ENCODE results near the gene PODXL.

Gene PODXL

GRCh38 chr7:131536361-131536849, 20.0 kb downstream of the PODXL start:
- in situ Hi-C loops (cut with HindIII; ENCODE audit: low sequenced_read_pairs) = no loop called here

GRCh38 chr7:131533566-131534561, 22.6 kb downstream of the PODXL start:
- no peak for DNase-seq (ENCODE audit: low read depth, low spot score)
- no peak overlapping the region for H3K4me3 ChIP-seq (ENCODE audit: low read depth, low read length)
- no peak for TF ChIP-seq CTCF (IDR thresholded peaks at IDR 0.05; ENCODE audit: low read depth, low read length)
- in situ Hi-C loops (cut with HindIII; ENCODE audit: low sequenced_read_pairs) = no loop called here

More at GRCh38 chr7:131536361-131536849, 20.0 kb downstream of the PODXL start:
- TF ChIP-seq CTCF (IDR thresholded peaks at IDR 0.05; ENCODE audit: low read depth, low read length) = no peak
- DNase-seq (ENCODE audit: low read depth, low spot score) = no peak
- no peak overlapping the region for H3K4me3 ChIP-seq (ENCODE audit: low read depth, low read length)

- TF ChIP-seq CTCF (IDR thresholded peaks at IDR 0.05; ENCODE audit: low read depth, low read length) = no peak
- H3K4me3 ChIP-seq (ENCODE audit: low read depth, low read length) = no peak overlapping the region
- DNase-seq (ENCODE audit: low read depth, low spot score) = no peak
- in situ Hi-C loops (cut with HindIII; ENCODE audit: low sequenced_read_pairs) = no loop called here
These were observed 23.3 kb downstream of the PODXL start for GRCh38 chr7:131533151-131533559.

- TF ChIP-seq CTCF (IDR thresholded peaks at IDR 0.05; ENCODE audit: low read depth, low read length) = no peak
- no peak for DNase-seq (ENCODE audit: low read depth, low spot score)
- no peak overlapping the region for H3K4me3 ChIP-seq (ENCODE audit: low read depth, low read length)
- in situ Hi-C loops (cut with HindIII; ENCODE audit: low sequenced_read_pairs) = no loop called here
These were observed 23.8 kb downstream of the PODXL start for GRCh38 chr7:131532570-131533091.

GRCh38 chr7:131530137-131530536, 26.3 kb downstream of the PODXL start:
- in situ Hi-C loops (cut with HindIII; ENCODE audit: low sequenced_read_pairs) = no loop called here
- no peak for TF ChIP-seq CTCF (IDR thresholded peaks at IDR 0.05; ENCODE audit: low read depth, low read length)
- no peak overlapping the region for H3K4me3 ChIP-seq (ENCODE audit: low read depth, low read length)
- DNase-seq (ENCODE audit: low read depth, low spot score) = no peak

- in situ Hi-C loops (cut with HindIII; ENCODE audit: low sequenced_read_pairs) = no loop called here
- no peak for DNase-seq (ENCODE audit: low read depth, low spot score)
- TF ChIP-seq CTCF (IDR thresholded peaks at IDR 0.05; ENCODE audit: low read depth, low read length) = no peak
These were observed 26.8 kb downstream of the PODXL start for GRCh38 chr7:131529617-131530016.

More at GRCh38 chr7:131529617-131530016, 26.8 kb downstream of the PODXL start:
- H3K4me3 ChIP-seq (ENCODE audit: low read depth, low read length) = no peak overlapping the region
